HEK293 (cell line): Measurements from ENCODE around the gene FKBP10.

Experiments used
- CTCF ChIP-seq: fragments of 450-650 bp; formaldehyde crosslinking; IDR thresholded peaks from 2 replicates; pipeline ENCODE4 v1.5.1; 2016; ENCODE audit warnings: missing biosample characterization, missing genetic modification characterization
- HOXD13 ChIP-seq: sonication (generic); formaldehyde crosslinking; IDR thresholded peaks from 2 replicates; pipeline ENCODE4 v1.8.0; 2022; ENCODE audit warnings: missing genetic modification reagents, borderline replicate concordance
- KLF9 ChIP-seq: fragments of 450-650 bp; formaldehyde crosslinking; IDR thresholded peaks from 2 replicates; pipeline ENCODE4 v1.5.1; 2016; ENCODE audit warnings: missing biosample characterization, missing genetic modification characterization, low read depth
- PRDM4 ChIP-seq: fragments of 450-650 bp; formaldehyde crosslinking; IDR thresholded peaks from 2 replicates; pipeline ENCODE4 v1.5.1; 2017; ENCODE audit warnings: missing biosample characterization, missing genetic modification characterization
- SP2 ChIP-seq: fragments of 450-650 bp; formaldehyde crosslinking; IDR thresholded peaks from 2 replicates; pipeline ENCODE4 v1.5.1; 2016; ENCODE audit warnings: missing biosample characterization, missing genetic modification characterization
- YY2 ChIP-seq: fragments of 450-650 bp; formaldehyde crosslinking; IDR thresholded peaks from 2 replicates; pipeline ENCODE4 v1.5.1; 2016; ENCODE audit warnings: missing biosample characterization, missing genetic modification characterization
- ZBTB10 ChIP-seq: fragments of 450-650 bp; formaldehyde crosslinking; IDR thresholded peaks from 2 replicates; pipeline ENCODE4 v1.5.1; 2016; ENCODE audit warnings: missing biosample characterization, missing genetic modification characterization
- ZBTB20 ChIP-seq: fragments of 450-650 bp; formaldehyde crosslinking; IDR thresholded peaks from 2 replicates; pipeline ENCODE4 v1.5.1; 2016; ENCODE audit warnings: missing biosample characterization, missing genetic modification characterization
- ZBTB6 ChIP-seq: fragments of 450-650 bp; formaldehyde crosslinking; IDR thresholded peaks from 2 replicates; pipeline ENCODE4 v1.5.1; 2017; ENCODE audit warnings: missing biosample characterization, missing genetic modification characterization
- ZBTB7A ChIP-seq: fragments of 450-650 bp; formaldehyde crosslinking; IDR thresholded peaks from 2 replicates; pipeline ENCODE4 v1.5.1; 2016; ENCODE audit warnings: low read depth, missing biosample characterization, missing genetic modification characterization
- ZNF174 ChIP-seq: fragments of 450-650 bp; formaldehyde crosslinking; IDR thresholded peaks from 2 replicates; pipeline ENCODE4 v1.5.0; 2017; ENCODE audit warnings: missing biosample characterization, mild to moderate bottlenecking, missing genetic modification characterization
- ZNF221 ChIP-seq: fragments of 450-650 bp; formaldehyde crosslinking; IDR thresholded peaks from 2 replicates; pipeline ENCODE4 v1.5.1; 2017; ENCODE audit warnings: missing biosample characterization, missing genetic modification characterization, borderline replicate concordance
- ZNF23 ChIP-seq: fragments of 450-650 bp; formaldehyde crosslinking; IDR thresholded peaks from 2 replicates; pipeline ENCODE4 v1.5.1; 2016; ENCODE audit warnings: missing biosample characterization, missing genetic modification characterization, borderline replicate concordance
- ZNF248 ChIP-seq: fragments of 450-650 bp; formaldehyde crosslinking; IDR thresholded peaks from 2 replicates; pipeline ENCODE4 v1.5.1; 2017; ENCODE audit warnings: missing biosample characterization, missing genetic modification characterization
- ZNF292 ChIP-seq: fragments of 450-650 bp; formaldehyde crosslinking; IDR thresholded peaks from 2 replicates; pipeline ENCODE4 v1.5.1; 2016; ENCODE audit warnings: low read depth, missing biosample characterization, missing genetic modification characterization, borderline replicate concordance
- ZNF362 ChIP-seq: fragments of 450-650 bp; formaldehyde crosslinking; IDR thresholded peaks from 2 replicates; pipeline ENCODE4 v1.5.1; 2016; ENCODE audit warnings: missing biosample characterization, missing genetic modification characterization
- ZNF518A ChIP-seq: fragments of 450-650 bp; formaldehyde crosslinking; conservative IDR thresholded peaks from 2 replicates; pipeline ENCODE4 v1.5.1; 2016; ENCODE audit warnings: low read depth, missing biosample characterization, missing genetic modification characterization
- ZNF544 ChIP-seq: fragments of 450-650 bp; formaldehyde crosslinking; IDR thresholded peaks from 2 replicates; pipeline ENCODE4 v1.5.0; 2017; ENCODE audit warnings: missing biosample characterization, missing genetic modification characterization
- ZNF558 ChIP-seq: fragments of 450-650 bp; formaldehyde crosslinking; IDR thresholded peaks from 2 replicates; pipeline ENCODE4 v1.5.1; 2016; ENCODE audit warnings: missing biosample characterization, missing genetic modification characterization
- ZNF596 ChIP-seq: fragments of 450-650 bp; IDR thresholded peaks from 2 replicates; pipeline ENCODE4 v1.5.0; 2018; ENCODE audit warnings: missing biosample characterization, mild to moderate bottlenecking, missing genetic modification characterization, moderate library complexity
- ZNF701 ChIP-seq: fragments of 450-650 bp; formaldehyde crosslinking; IDR thresholded peaks from 2 replicates; pipeline ENCODE4 v1.5.1; 2016; ENCODE audit warnings: missing biosample characterization, missing genetic modification characterization
- ZNF707 ChIP-seq: fragments of 450-650 bp; formaldehyde crosslinking; IDR thresholded peaks from 2 replicates; pipeline ENCODE4 v1.5.1; 2016; ENCODE audit warnings: missing biosample characterization, missing genetic modification characterization
- ZNF785 ChIP-seq: fragments of 450-650 bp; formaldehyde crosslinking; IDR thresholded peaks from 2 replicates; pipeline ENCODE4 v1.5.1; 2016; ENCODE audit warnings: missing biosample characterization, missing genetic modification characterization
- ZXDB ChIP-seq: fragments of 450-650 bp; formaldehyde crosslinking; IDR thresholded peaks from 2 replicates; pipeline ENCODE4 v1.5.1; 2016; ENCODE audit warnings: missing biosample characterization, missing genetic modification characterization

The FKBP10 gene

GRCh38 chr17:41801374-41802271 is 11.2 kb upstream of the FKBP10 start (continued):
- no peak for TF ChIP-seq ZNF23
- no peak for TF ChIP-seq ZNF558 (tag by site-specific recombination)
- TF ChIP-seq YY2: 0 out of 2 replicates have a peak, but pooled peaks have one; percentile 22
- no peak for TF ChIP-seq ZNF544 (tag by site-specific recombination)
- TF ChIP-seq ZXDB (tag by site-specific recombination): no peak
- no peak for TF ChIP-seq ZNF785 (tag by site-specific recombination)
- 0 out of 2 replicates have a peak, but pooled peaks have one; percentile 4 for TF ChIP-seq ZBTB6 (tag by site-specific recombination)
- no peak for TF ChIP-seq SP2 (tag by site-specific recombination)
- TF ChIP-seq ZNF174 (tag by site-specific recombination): no peak
- no peak for TF ChIP-seq ZNF292 (tag by site-specific recombination)
- TF ChIP-seq ZNF707 (tag by site-specific recombination): no peak
- TF ChIP-seq ZNF221 (tag by site-specific recombination): no peak
- TF ChIP-seq ZNF596 (tag by site-specific recombination): 0 out of 2 replicates have a peak, but pooled peaks have one; percentile 18
- 0 out of 2 replicates have a peak, but pooled peaks have one; percentile 21 for TF ChIP-seq ZBTB20
- TF ChIP-seq HOXD13 (CRISPR knock-in tag): no peak
- TF ChIP-seq ZBTB10: 0 out of 2 replicates have a peak, but pooled peaks have one; percentile 38
- TF ChIP-seq CTCF (tag by site-specific recombination): peak; percentile 93
- TF ChIP-seq ZBTB7A (tag by site-specific recombination): no peak
- TF ChIP-seq ZNF362 (tag by site-specific recombination): no peak
- no peak for TF ChIP-seq KLF9 (tag by site-specific recombination)
- no peak for TF ChIP-seq ZNF248 (tag by site-specific recombination)
- TF ChIP-seq PRDM4: peak; percentile 79
- no peak for TF ChIP-seq ZNF701
- TF ChIP-seq ZNF518A (tag by site-specific recombination): no peak
